Measurements from ENCODE around the gene OGA. TPM values are rescaled to one million over a fixed set of nuclear protein-coding genes. Genes with fewer than 3 reads are reported as not detected.

OGA gene
- total RNA-seq, result 100 to 1,000 TPM in 2 of 4 donors, 10 to 100 TPM in 2; 70.0 to 214 (median 127) TPM

GRCh38 chr10:101818119-101818871 is at the start of gene OGA:
TSS of gene OGA (minus strand) at chr10:101818444. CDS start at chr10:101818022, 422 bp downstream.
- TF ChIP-seq, protein P1, sequence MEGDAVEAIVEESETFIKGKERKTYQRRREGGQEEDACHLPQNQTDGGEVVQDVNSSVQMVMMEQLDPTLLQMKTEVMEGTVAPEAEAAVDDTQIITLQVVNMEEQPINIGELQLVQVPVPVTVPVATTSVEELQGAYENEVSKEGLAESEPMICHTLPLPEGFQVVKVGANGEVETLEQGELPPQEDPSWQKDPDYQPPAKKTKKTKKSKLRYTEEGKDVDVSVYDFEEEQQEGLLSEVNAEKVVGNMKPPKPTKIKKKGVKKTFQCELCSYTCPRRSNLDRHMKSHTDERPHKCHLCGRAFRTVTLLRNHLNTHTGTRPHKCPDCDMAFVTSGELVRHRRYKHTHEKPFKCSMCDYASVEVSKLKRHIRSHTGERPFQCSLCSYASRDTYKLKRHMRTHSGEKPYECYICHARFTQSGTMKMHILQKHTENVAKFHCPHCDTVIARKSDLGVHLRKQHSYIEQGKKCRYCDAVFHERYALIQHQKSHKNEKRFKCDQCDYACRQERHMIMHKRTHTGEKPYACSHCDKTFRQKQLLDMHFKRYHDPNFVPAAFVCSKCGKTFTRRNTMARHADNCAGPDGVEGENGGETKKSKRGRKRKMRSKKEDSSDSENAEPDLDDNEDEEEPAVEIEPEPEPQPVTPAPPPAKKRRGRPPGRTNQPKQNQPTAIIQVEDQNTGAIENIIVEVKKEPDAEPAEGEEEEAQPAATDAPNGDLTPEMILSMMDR (IDR thresholded peaks at IDR 0.05), result no peak
- DNase-seq (ENCODE audit: low spot score) (peak; percentile 93), ATAC-seq (ENCODE audit: low FRiP score) (peak; percentile 98)

GRCh38 chr10:101867931-101868330 is 49.7 kb upstream of the OGA start:
- DNase-seq (ENCODE audit: low spot score), result no peak
- no peak for ATAC-seq (ENCODE audit: low FRiP score)
- TF ChIP-seq, protein P1 (IDR thresholded peaks at IDR 0.05), result no peak

DNA sequence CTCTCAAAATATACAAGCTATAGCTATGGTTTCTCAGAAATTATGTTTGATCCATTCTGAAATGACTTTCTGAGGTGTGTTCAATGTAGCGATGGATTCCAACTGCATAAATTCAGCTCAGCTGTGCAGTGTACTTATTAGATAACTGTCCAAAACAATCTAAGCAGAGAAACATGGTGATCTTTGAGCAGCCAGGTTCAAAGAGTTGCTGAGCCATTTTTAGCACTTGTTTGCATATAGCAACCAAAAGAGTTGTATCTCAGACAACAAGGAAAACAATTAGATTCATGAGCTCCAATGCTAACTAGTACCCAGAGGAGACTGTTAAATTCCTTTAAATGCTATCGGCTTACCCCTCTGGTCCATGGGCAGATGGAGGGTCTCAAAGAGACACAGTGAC is 41.3 kb upstream of the OGA start:
- TF ChIP-seq, protein P1 (IDR thresholded peaks at IDR 0.05), result no peak
- ATAC-seq (ENCODE audit: low FRiP score), result no peak

DNA sequence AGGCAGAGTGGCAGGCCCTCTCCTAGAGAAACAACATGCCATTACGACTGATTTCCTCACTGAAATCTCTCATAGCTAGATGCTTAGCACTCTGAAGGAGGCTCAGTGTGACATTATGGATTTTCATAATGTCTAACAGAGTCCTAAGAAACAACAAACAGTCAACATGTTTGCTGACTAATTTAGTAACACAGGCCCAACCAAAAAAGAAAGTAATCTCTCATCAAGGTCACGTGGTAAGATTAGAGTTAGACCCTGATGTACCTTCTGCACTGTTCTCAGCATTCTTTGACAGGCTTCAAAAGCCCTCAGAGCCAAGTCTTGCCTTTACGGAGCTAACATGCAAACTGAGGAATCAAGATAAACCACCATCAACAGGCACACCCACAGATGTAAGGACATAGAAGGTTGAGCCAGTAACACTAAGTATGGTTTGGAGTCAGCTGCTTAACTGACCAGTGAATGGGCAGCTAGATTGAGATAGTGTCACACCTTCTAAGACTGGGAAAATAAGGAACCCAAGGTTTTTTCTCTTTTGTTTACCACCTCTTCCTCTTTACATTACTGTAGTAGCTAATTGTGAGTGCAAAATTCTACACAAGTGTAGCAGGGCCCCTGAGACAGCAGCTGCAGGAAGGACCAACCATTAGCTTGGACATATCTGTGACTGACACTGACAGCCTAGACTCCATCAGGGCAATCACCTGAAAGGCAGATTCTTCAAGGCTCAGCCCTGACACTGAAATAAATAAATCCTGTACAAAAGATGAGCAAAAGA is 40.7 kb upstream of the OGA start:
- TF ChIP-seq, protein P1 (IDR thresholded peaks at IDR 0.05), result no peak
- ATAC-seq (ENCODE audit: low FRiP score), result no peak
- DNase-seq (ENCODE audit: low spot score), result no peak

More for the DNA sequence above, 41.3 kb upstream of the OGA start:
- DNase-seq (ENCODE audit: low spot score), result no peak

- no peak for ATAC-seq (ENCODE audit: low FRiP score)
- no peak for DNase-seq (ENCODE audit: low spot score)
- TF ChIP-seq, protein P1 (IDR thresholded peaks at IDR 0.05), result no peak
These were observed 39.7 kb upstream of the OGA start for GRCh38 chr10:101857802-101858476.

GRCh38 chr10:101856626-101857025 is 38.4 kb upstream of the OGA start:
- TF ChIP-seq, protein P1 (IDR thresholded peaks at IDR 0.05), result no peak
- no peak for ATAC-seq (ENCODE audit: low FRiP score)
- no peak for DNase-seq (ENCODE audit: low spot score)
